GM21423 (cell line): ENCODE measurements around the gene CHN2.
"Not testable (repeated sequence)": the region's sequence is repeated elsewhere in the genome, so short reads cannot be mapped to it uniquely, and the experiment has no call there.

Experiments used
- ATAC-seq: cut with Tn5 transposase; IDR thresholded peaks from one replicate; pipeline ENCODE4 v1.9.1; 2021; ENCODE audit warnings: mild to moderate bottlenecking, moderate library complexity; ENCODE audit not compliant: unreplicated experiment

The CHN2 gene

DNA sequence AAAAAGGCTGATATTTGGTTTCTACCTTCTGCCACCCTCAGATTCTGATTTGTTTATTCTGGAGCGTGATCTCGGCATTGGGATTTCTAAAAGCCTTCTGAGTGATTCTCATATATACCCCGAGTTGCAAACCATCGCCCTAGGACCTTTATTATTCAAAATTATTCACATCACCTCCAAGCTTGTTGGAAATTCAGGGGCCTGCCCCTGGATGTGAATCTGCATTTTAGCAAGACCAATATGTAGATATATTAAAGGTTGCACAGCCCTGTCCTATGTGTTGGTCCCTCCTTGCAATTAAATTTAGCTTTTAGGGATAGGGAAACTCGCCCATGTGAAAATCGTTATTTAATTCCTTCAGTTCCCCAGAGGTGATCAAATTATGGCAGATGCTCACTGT is 9.0 kb upstream of the CHN2 start:
- ATAC-seq: no peak

GRCh38 chr7:29189743-29190201 is 4.8 kb upstream of the CHN2 start:
- no peak for ATAC-seq

DNA sequence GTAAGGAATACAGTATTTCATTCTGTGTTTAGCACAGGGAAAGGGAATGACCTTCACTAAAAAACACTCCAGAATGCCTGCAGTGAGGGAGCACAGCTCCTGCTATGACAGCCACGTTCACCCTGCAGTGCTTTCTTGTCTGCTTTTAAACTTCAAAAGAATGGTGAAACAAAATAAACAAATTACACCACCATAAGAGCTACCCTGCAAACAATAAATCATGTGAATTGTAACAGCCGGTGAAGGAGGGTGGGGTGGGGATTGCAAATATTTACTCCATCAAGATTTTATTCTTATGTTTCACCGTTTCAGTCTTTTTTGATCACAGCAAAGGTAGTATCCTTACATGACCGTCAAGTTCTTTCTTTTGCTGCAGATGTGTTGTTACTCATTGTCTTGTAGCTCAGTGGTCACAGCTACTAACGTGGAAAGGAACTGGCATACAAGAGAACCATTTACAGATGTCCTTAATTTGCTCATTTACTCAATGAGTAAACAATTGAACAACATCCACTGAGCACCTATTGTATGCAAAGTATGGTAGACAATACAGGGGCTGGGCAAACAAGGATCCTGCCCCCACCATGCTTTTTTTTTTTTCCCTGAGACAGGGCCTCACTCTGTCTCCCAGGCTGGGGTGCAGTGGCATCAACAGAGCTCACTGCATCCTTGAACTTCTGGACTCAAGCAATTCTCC is 4.1 kb upstream of the CHN2 start:
- ATAC-seq: no peak

DNA sequence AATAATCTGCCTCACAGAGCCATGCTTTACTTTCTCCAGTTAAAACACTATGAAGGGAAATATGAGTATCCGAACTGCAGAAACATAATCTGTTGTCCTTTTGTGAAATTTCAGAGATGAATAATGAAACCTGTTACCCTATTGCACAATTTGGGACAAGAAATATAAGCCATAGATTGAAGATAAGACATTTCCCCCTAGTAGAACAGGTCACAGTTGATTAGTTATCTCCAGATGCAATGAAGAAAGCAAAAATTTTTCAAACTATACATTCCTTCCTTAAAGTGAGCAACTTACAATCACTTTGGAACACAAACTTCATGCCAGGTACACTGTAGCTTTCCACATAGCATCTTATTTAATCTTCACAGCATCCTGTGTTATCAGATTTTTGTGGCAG is 2.3 kb upstream of the CHN2 start:
- no peak for ATAC-seq

DNA sequence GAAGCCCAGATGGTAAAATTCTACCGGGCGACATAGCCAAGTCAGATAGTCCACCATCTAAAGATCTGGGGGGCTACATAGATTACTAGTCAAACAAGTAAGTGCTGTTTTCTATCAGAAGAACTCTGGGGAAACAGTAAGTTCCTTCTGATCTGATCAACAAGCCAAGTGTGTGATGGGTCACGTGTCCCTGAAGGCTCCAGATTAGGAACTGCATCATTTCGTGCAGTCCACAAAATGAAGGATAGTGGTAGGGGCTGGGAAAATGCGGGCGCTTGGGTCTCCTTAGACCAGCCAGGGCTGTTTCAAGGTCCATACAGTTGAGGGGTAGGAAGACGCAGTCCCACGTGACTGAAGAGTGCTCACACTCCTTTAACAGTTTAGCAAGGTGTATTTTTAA is 1.8 kb upstream of the CHN2 start:
- ATAC-seq: no peak

DNA sequence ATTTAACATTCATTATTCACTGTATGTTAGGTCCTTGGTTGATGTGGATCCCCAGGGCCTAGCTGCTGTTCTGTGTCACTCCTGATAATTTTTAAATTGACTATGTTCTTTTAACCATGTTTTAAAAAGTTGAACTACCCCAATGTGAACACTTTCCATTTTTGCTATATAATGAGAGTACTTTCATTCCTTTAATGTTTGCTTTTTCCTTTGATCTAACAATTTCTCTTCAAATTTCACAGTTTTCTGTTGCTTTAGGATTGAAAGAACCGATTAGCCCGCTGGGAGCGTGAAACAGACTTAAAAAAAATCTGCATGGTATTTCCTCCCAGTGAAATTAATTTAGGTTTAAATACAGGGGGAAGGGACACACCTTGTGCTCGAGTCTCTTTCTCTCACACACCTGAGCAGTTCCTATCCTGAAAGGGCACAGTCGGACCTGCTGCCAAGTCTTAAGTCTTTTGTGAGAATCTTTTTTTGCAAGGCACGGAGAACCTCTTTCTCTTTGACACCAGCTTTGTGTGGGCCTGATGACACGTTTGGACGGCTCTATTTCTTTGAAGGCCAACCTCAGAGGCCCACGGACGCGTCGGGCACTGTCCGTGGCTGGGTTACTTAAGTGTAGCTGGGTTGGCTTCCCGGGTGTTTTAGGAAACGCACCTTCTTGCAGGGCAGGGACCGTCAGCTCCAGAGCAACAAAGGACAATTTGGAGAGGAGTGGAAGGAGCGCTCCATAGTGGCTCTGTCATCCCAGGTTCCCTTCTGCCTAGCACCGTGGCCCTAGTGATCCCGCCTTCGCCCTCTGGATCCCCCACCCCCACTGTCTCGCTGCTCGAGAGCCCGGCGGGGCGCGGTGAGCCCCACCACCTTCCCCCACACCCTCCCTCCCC is 1.0 kb upstream of the CHN2 start:
- ATAC-seq: no peak

GRCh38 chr7:29194206-29194593 is 375 bp upstream of the CHN2 start:
- no peak for ATAC-seq

DNA sequence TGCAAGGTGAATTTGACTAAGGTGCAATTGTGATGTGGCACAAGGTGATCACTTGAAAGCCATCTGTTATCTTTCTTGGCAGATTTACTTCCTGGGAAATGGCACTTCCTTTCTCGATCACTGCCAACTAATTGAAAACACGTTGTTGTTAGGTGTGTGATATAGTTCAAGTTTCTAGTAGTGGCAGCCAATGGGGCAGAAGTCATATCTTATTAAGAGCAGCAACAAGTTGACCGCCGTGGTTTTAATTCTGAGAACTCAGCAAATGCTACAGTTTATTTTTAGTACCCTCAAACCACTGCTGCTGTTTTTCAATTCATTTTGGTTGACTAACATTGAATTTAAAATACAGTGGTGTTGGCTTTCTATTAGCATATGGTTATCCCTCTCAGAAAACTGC is 1.6 kb downstream of the CHN2 start:
- no peak for ATAC-seq

GRCh38 chr7:29196971-29197595 is 2.5 kb downstream of the CHN2 start:
- no peak for ATAC-seq

DNA sequence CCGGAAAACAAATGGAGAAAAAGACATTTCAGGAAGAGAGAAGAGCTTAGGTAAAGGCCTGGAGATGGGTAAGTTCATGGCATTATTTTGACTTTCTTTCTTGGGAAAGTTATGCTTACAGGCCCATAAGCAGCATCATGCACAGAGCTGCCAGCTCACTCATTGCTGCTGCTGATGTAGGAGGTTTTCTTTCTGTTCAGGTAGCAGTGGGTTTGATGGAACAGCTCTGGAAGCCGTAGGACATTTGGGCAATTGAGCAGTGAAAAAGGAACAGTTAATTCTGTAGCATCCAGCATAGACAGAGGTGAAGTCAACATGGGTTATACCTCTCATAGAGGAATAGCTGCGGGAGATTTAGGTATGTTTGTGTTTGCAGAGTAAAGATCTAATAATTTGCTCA is 3.3 kb downstream of the CHN2 start:
- no peak for ATAC-seq

DNA sequence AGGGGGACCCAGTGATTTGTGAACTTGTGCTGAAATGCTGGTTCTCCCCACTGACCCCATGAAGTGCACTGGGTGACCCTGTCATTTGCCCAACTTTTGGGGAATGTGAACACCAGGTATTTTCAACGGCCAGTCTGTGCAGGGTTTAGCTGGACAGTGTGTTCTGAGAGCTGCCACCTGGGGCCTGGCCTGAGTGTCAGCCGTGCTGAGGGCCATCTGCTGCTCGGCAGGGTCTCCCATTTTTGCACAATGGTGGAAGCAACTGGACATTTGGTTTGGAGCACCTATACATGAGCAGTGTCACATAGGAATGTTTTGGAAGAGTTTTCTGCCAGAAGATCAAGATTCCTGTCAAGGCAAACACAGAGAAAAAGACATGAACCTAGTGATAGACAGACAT is 5.2 kb downstream of the CHN2 start:
- ATAC-seq: no peak

DNA sequence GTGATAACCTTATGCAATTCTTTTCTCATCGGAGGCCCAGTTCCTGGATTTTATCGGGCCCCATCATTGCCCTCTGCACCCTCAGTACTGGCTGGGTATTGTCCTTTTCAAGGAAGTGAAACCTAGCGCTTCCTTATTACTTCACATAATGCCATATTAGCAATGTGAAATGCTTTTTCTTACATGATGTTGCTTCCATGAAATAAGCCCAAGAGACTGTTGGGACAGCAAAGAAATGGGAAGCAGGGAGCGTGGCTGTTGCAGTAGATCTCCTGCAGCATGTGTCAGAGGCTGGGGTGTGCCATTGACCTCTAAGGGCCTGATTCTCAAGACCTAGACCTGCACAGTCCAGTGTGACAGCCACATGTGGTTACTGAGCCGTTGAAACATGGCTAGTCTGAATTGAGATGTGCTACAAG is 8.1 kb downstream of the CHN2 start:
- no peak for ATAC-seq

DNA sequence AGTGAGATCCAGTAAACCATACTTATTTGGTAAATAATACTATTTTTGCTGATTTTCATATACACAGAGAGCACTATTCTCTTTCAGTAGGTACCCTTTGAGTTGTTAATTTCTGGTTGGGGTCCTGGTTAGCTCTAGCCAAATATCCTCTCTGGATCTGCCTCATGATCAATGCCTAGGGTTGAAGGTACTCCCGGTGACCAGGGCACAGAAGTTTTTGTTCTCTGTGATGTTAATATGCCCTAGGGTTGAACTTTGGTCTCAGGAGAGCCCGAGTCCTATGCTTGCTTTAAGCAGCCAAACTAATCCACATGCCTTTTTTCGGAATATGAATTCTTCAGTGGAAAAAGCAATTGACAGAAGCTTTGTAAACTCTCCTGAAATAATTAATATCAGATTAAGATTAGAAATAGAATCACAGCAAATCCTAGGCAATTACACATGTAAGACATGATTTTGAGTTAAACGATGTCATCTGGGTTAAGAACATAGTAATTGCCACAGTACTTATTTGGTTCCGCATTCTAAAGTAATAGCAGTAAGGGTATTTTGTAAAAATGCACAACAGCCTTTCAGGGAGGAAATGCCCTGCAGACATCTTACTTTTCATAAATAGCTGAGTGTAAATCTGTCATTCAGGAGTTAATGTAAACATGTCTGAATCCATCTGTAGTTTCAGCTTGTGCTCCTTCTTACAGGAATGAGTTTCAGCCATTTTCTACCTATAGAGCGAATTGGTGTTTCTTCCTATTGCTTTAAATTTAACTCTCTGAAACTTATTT is 10.1 kb downstream of the CHN2 start:
- ATAC-seq: no peak

GRCh38 chr7:29207162-29207801 is 12.7 kb downstream of the CHN2 start:
- ATAC-seq: no peak

- no peak for ATAC-seq
Observed at GRCh38 chr7:29208410-29209250, 14.1 kb downstream of the CHN2 start.

DNA sequence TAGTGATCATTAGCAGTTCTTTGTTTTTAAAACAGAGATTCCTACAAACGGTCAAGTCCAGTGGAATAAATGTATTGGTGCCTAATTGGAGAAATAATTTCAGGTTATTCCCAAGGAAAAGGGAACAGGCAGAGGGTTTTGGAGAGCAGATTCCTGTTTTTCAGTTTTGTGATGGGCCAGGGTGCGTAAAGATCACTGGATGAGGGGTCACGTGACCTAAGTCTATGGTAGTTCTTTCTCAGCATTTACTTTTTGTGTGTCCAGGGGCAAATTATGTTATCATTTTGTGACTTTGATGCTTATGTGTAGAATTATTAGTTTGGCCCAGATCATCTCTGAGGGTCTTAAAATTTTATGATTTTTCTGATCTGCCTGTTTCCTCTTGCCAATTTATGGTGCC is 15.2 kb downstream of the CHN2 start:
- no peak for ATAC-seq

DNA sequence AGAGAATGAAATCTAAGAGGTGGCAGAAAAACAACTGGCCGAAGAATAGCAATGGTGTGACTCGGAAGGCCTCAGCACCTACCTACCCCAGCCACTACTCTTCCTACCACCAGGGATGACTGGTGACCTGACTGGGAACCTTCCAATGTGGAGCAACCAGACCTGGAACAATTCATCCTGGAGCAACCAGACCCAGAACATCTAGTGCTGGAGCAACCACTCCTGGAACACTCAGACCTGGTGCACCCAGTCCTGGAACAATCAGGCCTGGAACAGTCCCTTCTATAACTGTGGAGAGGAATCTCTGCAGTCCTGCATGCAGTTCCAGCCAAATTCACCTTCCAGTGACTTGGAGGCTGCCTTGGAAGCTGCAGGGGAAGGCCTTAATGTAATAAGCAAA is 18.2 kb downstream of the CHN2 start:
- ATAC-seq: not testable (repeated sequence)

- no peak for ATAC-seq
Observed at GRCh38 chr7:29214056-29214455, 19.5 kb downstream of the CHN2 start.

GRCh38 chr7:29214816-29215215 is 20.2 kb downstream of the CHN2 start:
- no peak for ATAC-seq

GRCh38 chr7:29216128-29216527 is 21.6 kb downstream of the CHN2 start:
- no peak for ATAC-seq
